GM18951 (cell line): ENCODE data around the gene PLAC8.
"Not testable (repeated sequence)": the region's sequence is repeated elsewhere in the genome, so short reads cannot be mapped to it uniquely, and the experiment has no call there.

Experiments used
- POLR2A ChIP-seq: IDR thresholded peaks from 4 replicates; pipeline ENCODE4 v1.6.1; 2011; ENCODE audit warnings: mild to moderate bottlenecking; ENCODE audit not compliant: insufficient read length, insufficient read depth; ENCODE audit errors: extremely low read depth
- in situ Hi-C: fragments of 300-500 bp; cut with MboI; formaldehyde crosslinking; loops from one replicate; pipeline ENCODE4 v1.12.0; 2022; ENCODE audit warnings: low sequenced_read_pairs, mixed read lengths, inconsistent platforms; ENCODE audit not compliant: unreplicated experiment

The PLAC8 gene

GRCh38 chr4:83074086-83074704 lies 40.3 kb downstream of the PLAC8 start:
- no peak for TF ChIP-seq POLR2A
- in situ Hi-C loops, result loop anchor here (10.0 kb wide), 1 partner anchor 181 kb away; no protein-coding TSS in a partner anchor

- in situ Hi-C loops, result loop anchor here (10.0 kb wide), 1 partner anchor 184 kb away; no protein-coding TSS in a partner anchor
- no peak for TF ChIP-seq POLR2A
These were observed 43.4 kb downstream of the PLAC8 start for GRCh38 chr4:83071116-83071515.

GRCh38 chr4:83067058-83067639 lies 47.4 kb downstream of the PLAC8 start:
- in situ Hi-C loops, result no loop called here
- no peak for TF ChIP-seq POLR2A

- in situ Hi-C loops, result no loop called here
- TF ChIP-seq POLR2A, result no peak
These were observed 49.3 kb downstream of the PLAC8 start for GRCh38 chr4:83065266-83065665.

- in situ Hi-C loops, result no loop called here
- TF ChIP-seq POLR2A, result no peak
These were observed 51.8 kb downstream of the PLAC8 start for GRCh38 chr4:83062739-83063138.

GRCh38 chr4:83054928-83055327 lies 59.6 kb downstream of the PLAC8 start:
- TF ChIP-seq POLR2A, result no peak
- in situ Hi-C loops, result no loop called here

- in situ Hi-C loops, result not testable (repeated sequence)
These were observed 65.7 kb downstream of the PLAC8 start for GRCh38 chr4:83048781-83049180.

GRCh38 chr4:83046693-83047473 lies 67.6 kb downstream of the PLAC8 start:
- in situ Hi-C loops, result no loop called here
- no peak for TF ChIP-seq POLR2A

- no peak for TF ChIP-seq POLR2A
- in situ Hi-C loops, result no loop called here
These were observed 70.6 kb downstream of the PLAC8 start for GRCh38 chr4:83043801-83044407.

GRCh38 chr4:83043157-83043556 lies 71.4 kb downstream of the PLAC8 start:
- in situ Hi-C loops, result not testable (repeated sequence)

GRCh38 chr4:83040269-83040668 lies 74.3 kb downstream of the PLAC8 start:
- no peak for TF ChIP-seq POLR2A
- in situ Hi-C loops, result no loop called here
